Hematopoietic multipotent progenitor cell treated with erythropoietin and hydrocortisone succinate and interleukin-3 and kit ligand, for 6 days (in vitro differentiated cells): ENCODE results near the gene ARL14EPL.
"Not testable (repeated sequence)": the region's sequence is repeated elsewhere in the genome, so short reads cannot be mapped to it uniquely, and the experiment has no call there.

Source experiments
- DNase-seq: peaks from one replicate; pipeline ENCODE4 v3.0.0-alpha.2; 2015

ARL14EPL gene

GRCh38 chr5:116058346-116058936, 26.2 kb downstream of the ARL14EPL start:
- no peak for DNase-seq

- DNase-seq = no peak
These were observed 30.1 kb downstream of the ARL14EPL start for GRCh38 chr5:116062352-116062751.

DNA sequence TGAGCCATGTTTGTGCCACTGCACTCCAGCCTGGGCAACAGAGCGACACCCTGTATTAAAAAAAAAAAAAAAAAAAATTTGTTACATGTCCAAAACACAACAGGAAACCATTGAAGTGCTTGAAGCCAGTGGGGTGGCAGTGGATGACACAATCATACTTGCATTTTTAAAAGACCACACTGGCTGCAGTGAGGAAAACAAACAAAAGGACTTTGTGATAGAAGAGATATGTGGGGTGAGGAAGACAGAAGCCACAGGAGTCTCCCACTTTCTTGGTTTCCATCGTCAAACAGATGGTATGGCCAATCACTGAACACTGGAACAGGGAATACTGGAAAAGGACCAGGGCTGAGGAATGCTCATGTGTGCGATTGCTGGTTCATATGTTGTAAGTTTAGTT, 31.7 kb downstream of the ARL14EPL start:
- no peak for DNase-seq

DNA sequence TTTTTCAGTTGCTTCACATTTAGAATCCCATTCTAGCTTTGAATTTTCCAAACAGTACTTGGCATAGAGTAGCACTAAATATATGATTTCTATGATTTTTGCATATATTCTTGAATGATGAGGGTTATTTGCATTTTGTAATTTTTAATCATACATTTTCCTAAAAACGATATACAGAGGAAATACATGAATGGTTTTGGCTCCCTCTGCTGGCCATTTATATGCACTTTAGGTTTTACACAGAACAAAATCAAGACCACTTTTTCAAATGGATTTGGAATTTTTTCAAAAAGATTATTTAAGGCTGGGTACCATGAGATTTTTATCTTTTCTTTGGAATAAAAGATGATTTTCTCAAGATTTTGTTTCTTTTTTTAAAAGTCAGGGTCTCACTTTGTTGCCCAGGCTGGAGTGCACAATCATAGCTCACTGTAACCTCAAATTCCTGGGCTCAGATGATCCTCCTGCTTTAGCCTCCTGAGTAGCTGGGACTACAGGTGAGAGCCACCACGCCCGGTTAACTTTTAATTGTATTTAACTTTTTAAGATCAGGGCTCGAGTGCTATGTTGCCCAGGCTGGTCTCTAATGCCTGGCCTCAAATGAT, 35.9 kb downstream of the ARL14EPL start:
- DNase-seq = peak; percentile 89

DNA sequence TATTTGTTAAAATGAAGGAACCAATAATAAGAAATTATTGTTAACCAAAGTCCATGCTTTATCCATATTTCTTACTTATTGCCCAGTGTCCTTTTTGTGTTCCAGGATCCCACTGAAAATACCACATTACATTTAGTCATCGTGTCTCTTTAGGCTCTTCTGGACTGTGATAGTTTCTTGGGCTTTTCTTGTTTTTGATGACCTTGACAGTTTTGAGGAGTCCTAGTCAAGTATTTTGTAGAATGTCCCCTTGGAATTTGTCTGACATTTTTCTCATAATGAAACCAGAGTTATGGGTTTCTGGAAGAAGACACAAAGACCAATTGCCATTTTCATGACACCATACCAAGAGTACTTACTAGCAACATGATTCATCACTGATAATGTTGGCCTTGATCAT, 38.9 kb downstream of the ARL14EPL start:
- no peak for DNase-seq

DNA sequence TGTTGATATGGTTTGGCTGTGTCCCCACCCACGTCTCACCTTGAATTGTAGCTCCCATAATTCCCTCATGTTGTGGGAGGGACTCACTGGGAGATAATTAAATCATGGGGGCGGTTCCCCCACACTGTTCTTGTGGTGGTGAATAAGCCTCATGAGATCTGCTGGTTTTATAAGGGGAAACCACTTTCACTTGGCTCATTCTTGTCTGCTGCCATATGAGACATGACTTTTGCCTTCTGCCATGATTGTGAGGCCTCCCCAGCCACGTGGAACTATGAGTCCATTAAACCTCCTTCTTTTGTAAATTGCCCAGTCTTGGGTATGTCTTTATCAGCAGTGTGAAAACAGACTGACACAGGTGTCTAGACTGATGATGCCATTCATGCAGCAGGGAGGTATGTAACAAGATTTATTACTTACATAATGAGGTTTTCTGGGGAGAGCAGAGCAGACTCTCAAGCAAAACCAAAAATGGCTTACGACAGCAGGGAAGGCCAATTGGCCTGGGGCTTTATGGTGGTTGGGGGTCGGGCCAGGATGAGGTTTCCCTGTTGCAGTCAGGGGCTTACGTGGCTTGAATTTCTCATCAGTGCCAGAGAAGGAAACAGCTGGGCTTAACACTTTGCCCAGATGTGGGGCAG, 43.0 kb downstream of the ARL14EPL start:
- DNase-seq = no peak

- peak; percentile 41 for DNase-seq
These were observed 44.2 kb downstream of the ARL14EPL start for GRCh38 chr5:116076496-116076895.

GRCh38 chr5:116078199-116078598, 45.9 kb downstream of the ARL14EPL start:
- DNase-seq = no peak

- DNase-seq = peak; percentile 69
These were observed 52.0 kb downstream of the ARL14EPL start for GRCh38 chr5:116084287-116084691.

DNA sequence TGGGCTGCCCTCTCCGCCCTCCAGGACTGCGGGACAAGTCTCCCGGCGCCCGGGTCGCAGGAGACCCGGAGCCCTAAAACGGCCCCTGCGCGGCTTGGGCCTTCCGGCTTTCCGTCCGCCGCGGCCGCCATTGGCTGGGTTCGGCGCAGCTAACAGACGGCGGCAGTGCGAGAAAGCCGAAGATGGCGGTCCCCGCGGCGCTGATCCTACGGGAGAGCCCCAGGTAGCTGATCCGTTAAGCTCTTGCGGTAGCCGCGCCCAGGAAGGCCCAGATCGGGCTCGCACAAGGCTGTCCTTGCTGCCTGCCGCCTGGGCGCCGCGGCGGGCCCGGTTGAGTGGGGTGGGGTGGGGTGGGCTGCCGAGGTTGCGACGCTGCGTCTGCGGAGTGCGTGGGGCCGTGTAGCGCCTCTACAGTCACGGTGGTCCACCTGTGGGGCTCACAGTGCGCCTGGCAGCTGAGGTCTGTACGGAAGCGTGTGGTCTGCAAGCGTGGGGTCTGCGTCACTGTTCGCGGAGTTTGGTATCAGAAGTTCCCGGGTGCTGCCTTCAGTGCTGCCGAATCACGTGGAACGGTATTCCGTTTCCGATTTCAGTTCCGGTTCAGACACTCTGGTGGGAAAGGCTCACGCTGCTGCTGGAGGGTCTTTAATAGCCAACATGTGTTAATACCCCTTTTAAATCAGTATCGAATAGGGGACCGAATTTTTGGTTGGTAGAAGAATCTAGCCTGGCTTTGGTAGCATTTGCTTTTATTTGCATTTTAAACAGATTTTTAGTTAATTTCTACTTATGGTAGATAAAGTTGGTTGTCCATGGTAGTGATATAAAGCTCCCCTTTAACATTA, 52.8 kb downstream of the ARL14EPL start, which contains the start of gene COMMD10:
Gene COMMD10 (plus strand): TSS at position 155 of the 845 bp plus-strand sequence.
- DNase-seq = peak; percentile 93

- DNase-seq = not testable (repeated sequence)
These were observed 54.0 kb downstream of the ARL14EPL start for GRCh38 chr5:116086309-116086708.

GRCh38 chr5:116088062-116088461, 55.8 kb downstream of the ARL14EPL start:
- DNase-seq = no peak

- peak; percentile 6 for DNase-seq
These were observed 58.0 kb downstream of the ARL14EPL start for GRCh38 chr5:116090302-116090701.

DNA sequence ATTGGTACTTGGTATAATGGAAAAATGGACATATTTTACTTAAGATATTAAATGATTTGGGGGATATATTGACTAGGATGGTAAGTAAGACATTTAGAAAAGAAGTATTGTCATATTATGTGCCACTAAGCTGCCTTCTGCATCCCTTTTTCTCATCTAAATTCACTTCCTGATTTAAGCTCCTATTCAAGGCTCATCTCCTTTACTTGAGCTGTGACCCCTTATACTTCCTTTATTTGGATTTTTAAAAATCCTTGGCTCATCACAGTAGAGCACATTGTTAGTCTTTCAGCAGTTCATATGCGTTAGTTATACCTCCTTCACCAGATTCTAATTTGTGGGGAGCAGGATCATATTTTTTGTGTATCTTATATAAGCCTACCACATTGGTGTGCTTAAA, 59.1 kb downstream of the ARL14EPL start:
- DNase-seq = no peak

- DNase-seq = no peak
These were observed 65.0 kb downstream of the ARL14EPL start for GRCh38 chr5:116097301-116097700.

- no peak for DNase-seq
These were observed 66.7 kb downstream of the ARL14EPL start for GRCh38 chr5:116098998-116099397.

GRCh38 chr5:116104941-116105340, 72.7 kb downstream of the ARL14EPL start:
- not testable (repeated sequence) for DNase-seq
